ENCODE results near the gene PREX1.

Gene PREX1

DNA sequence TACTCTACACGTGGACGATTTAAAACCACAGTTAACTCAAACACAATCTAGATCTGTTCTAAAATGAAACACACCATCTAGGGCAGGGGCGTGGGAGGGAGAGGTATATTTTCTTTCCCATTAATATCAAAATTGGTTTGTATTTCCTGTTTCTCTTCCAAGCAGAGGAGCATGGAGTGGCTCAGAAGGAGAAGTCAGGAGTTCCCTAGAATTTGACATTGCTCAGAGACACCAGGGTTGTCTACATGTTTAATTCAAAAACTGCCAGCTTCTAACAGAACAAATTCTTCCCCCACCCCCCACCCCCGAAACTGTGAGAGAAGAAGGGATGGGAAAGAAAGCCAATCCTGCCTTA, 2.3 kb downstream of the PREX1 start:
- TF ChIP-seq Cebpa-rat (IDR thresholded peaks at IDR 0.05), result no peak
- Histone ChIP-seq H3K4me1 (peaks cover 62 to 80% (median 72%) of the 10 kb centered on the region in 10 experiments), H3K4me2 (peak overlapping the region in 7 of 11 experiments; percentile 76 to 96 (median 94); a peak in 13 of 22 replicates), H4K20me1 (peaks cover 0 to 56% (median 23%) of the 10 kb centered on the region in 11 experiments; a peak in 14 of 22 replicates), H3K27me3 (peaks cover 0 to 56% (median 46%) of the 10 kb centered on the region in 11 experiments; a peak in 18 of 22 replicates), H3K27ac (peak overlapping the region in 3 of 11 experiments; percentile 13 to 88 (median 76); a peak in 4 of 22 replicates), H3K9me3 (replicated peaks in 1 of 11) (no peaks in the 10 kb centered on the region), H3K9ac (peak overlapping the region in 4 of 11 experiments; percentile 82 to 98 (median 92); a peak in 9 of 22 replicates), H3K4me3 (peak overlapping the region in 6 of 10 experiments; percentile 78 to 98 (median 94); a peak in 10 of 20 replicates), H3K36me3 (peaks cover 0 to 23% (median 0%) of the 10 kb centered on the region in 11 experiments; a peak in 6 of 22 replicates)

DNA sequence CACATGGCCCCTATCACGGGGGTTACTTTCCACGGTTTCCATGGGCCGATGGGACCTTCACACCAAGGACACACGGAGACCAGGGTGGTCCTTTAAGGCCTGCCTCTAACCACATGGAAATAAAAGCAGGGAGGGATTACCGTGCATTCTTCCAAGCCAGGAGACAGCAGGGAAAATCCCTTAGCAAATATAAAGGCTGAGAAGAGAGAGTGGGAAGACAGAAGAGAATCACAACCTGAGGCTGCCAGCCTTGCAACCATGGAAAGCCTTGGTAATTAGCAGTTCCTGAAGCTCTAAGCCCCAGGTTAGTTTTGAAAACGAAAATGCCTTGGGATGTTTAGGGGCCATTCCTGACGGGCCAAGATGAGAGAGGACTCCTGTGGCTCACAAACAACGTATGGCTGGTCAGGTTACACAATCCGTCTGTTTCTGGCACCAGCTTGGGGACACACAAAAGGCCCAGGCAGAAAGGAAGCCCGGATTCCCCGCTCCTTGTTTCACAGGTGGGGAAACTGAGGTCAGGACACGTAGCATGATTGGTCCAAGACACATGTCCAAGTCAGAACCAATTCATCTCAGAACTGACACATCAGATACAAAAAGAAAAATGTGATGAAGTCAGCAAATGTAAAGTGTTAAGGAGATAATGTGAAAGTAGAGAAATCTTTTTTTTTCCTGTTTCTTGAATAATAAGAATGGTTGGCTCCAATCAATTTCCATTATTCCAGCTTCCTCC, 2.8 kb downstream of the PREX1 start:
- no peak for TF ChIP-seq Cebpa-rat (IDR thresholded peaks at IDR 0.05)
- Histone ChIP-seq H4K20me1 (peaks cover 0 to 61% (median 23%) of the 10 kb centered on the region in 11 experiments; a peak in 16 of 22 replicates), H3K27ac (peak overlapping the region in 4 of 11 experiments; percentile 14 to 78 (median 70); a peak in 7 of 22 replicates), H3K4me2 (peak overlapping the region; percentile 76 to 96 (median 86); a peak in 20 of 22 replicates), H3K27me3 (peaks cover 0 to 56% (median 46%) of the 10 kb centered on the region in 11 experiments; a peak in 18 of 22 replicates), H3K9ac (peak overlapping the region in 5 of 11 experiments; percentile 12 to 98 (median 87); a peak in 6 of 22 replicates), H3K36me3 (peaks cover 0 to 28% (median 0%) of the 10 kb centered on the region in 11 experiments; a peak in 6 of 22 replicates), H3K4me3 (peak overlapping the region in 5 of 10 experiments; percentile 79 to 98 (median 97); a peak in 8 of 20 replicates), H3K4me1 (peaks cover 67 to 84% (median 75%) of the 10 kb centered on the region in 10 experiments), H3K9me3 (replicated peaks in 1 of 11) (no peaks in the 10 kb centered on the region)

GRCh38 chr20:48823960-48824498, 3.8 kb downstream of the PREX1 start:
- peak overlapping the region in 5 of 10 experiments; percentile 18 to 98 (median 97); a peak in 7 of 20 replicates for H3K4me3 ChIP-seq
- peaks cover 71 to 91% (median 83%) of the 10 kb centered on the region in 10 experiments for H3K4me1 ChIP-seq
- H3K9ac ChIP-seq, result peak overlapping the region in 6 of 11 experiments; percentile 23 to 98 (median 66); a peak in 9 of 22 replicates

DNA sequence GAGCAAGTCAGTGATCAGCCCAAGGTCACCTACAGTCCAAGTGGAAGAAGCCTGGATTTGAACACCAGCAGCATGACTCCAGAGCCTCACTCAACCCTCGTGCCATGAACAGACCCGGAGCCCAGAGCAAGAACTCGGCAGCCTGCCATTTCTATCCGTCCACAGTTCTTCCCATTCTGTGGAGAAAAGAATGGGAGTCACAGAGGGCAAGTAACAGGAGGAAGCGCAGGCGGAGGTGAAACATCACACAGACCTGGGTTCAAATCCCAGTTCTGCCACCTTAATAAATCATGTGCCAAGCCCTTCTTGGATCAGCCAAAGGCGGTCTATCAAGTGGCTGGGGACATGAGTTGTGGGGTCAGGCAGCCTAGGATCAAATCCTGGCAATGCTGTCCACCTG, 4.3 kb downstream of the PREX1 start:
- peak overlapping the region in 5 of 10 experiments; percentile 41 to 98 (median 97); a peak in 9 of 20 replicates for H3K4me3 ChIP-seq
- H3K4me2 ChIP-seq, result peak overlapping the region; percentile 76 to 96 (median 86)
- TF ChIP-seq Cebpa-rat (IDR thresholded peaks at IDR 0.05), result no peak
- H4K20me1 ChIP-seq, result peaks cover 0 to 76% (median 23%) of the 10 kb centered on the region in 11 experiments; a peak in 16 of 22 replicates
- H3K4me1 ChIP-seq, result peaks cover 71 to 91% (median 84%) of the 10 kb centered on the region in 10 experiments
- peaks cover 0 to 42% (median 0%) of the 10 kb centered on the region in 11 experiments; a peak in 7 of 22 replicates for H3K36me3 ChIP-seq
- H3K9me3 ChIP-seq (replicated peaks in 1 of 11), result no peaks in the 10 kb centered on the region
- peaks cover 0 to 50% (median 41%) of the 10 kb centered on the region in 11 experiments; a peak in 18 of 22 replicates for H3K27me3 ChIP-seq
- peak overlapping the region in 8 of 11 experiments; percentile 7 to 78 (median 61); a peak in 13 of 22 replicates for H3K27ac ChIP-seq
- peak overlapping the region in 6 of 11 experiments; percentile 47 to 98 (median 66); a peak in 9 of 22 replicates for H3K9ac ChIP-seq

More at GRCh38 chr20:48823960-48824498, 3.8 kb downstream of the PREX1 start:
- Histone ChIP-seq H3K27ac (peak overlapping the region in 6 of 11 experiments; percentile 8 to 78 (median 68); a peak in 12 of 22 replicates), H3K9me3 (replicated peaks in 1 of 11) (no peaks in the 10 kb centered on the region), H3K4me2 (peak overlapping the region; percentile 76 to 96 (median 86)), H3K27me3 (peaks cover 0 to 55% (median 45%) of the 10 kb centered on the region in 11 experiments; a peak in 18 of 22 replicates), H4K20me1 (peaks cover 0 to 71% (median 23%) of the 10 kb centered on the region in 11 experiments; a peak in 16 of 22 replicates), H3K36me3 (peaks cover 0 to 38% (median 0%) of the 10 kb centered on the region in 11 experiments; a peak in 7 of 22 replicates)
- no peak for TF ChIP-seq Cebpa-rat (IDR thresholded peaks at IDR 0.05)

GRCh38 chr20:48822879-48823385, 4.9 kb downstream of the PREX1 start:
- peaks cover 0 to 45% (median 36%) of the 10 kb centered on the region in 11 experiments; a peak in 18 of 22 replicates for H3K27me3 ChIP-seq
- H4K20me1 ChIP-seq, result peaks cover 0 to 82% (median 23%) of the 10 kb centered on the region in 11 experiments; a peak in 16 of 22 replicates
- peak overlapping the region in 5 of 10 experiments; percentile 41 to 98 (median 97); a peak in 10 of 20 replicates for H3K4me3 ChIP-seq
- H3K9ac ChIP-seq, result peak overlapping the region in 10 of 11 experiments; percentile 13 to 87 (median 50); a peak in 14 of 22 replicates
- peaks cover 75 to 93% (median 87%) of the 10 kb centered on the region in 10 experiments for H3K4me1 ChIP-seq
- H3K36me3 ChIP-seq, result peaks cover 0 to 42% (median 0%) of the 10 kb centered on the region in 11 experiments; a peak in 7 of 22 replicates
- H3K9me3 ChIP-seq (replicated peaks in 1 of 11), result no peaks in the 10 kb centered on the region
- peak overlapping the region; percentile 76 to 96 (median 86) for H3K4me2 ChIP-seq
- H3K27ac ChIP-seq, result peak overlapping the region in 10 of 11 experiments; percentile 4 to 78 (median 61); a peak in 17 of 22 replicates
- no peak for TF ChIP-seq Cebpa-rat (IDR thresholded peaks at IDR 0.05)

DNA sequence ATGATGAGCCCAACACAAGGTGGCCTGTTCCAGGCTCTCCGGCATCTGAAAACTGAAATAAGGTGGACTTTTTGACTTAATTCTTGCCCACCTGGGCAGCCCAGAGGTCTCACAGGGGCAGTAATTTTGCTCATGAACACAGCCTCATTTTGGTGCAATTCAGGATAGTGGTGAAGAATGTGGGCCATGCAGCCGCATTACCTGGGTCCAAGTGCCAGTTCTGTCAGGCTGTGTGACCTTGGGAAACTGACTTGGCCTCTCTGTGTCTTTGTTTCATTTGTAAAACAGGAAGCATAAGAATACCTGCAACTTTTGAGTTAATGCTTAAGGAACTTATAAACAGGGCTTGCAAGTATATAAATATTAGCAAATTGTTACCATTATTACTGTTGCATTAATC, 5.6 kb downstream of the PREX1 start:
- Histone ChIP-seq H4K20me1 (peaks cover 0 to 89% (median 21%) of the 10 kb centered on the region in 11 experiments; a peak in 16 of 22 replicates), H3K4me1 (peaks cover 82 to 100% (median 93%) of the 10 kb centered on the region in 10 experiments), H3K9ac (peak overlapping the region in 6 of 11 experiments; percentile 17 to 70 (median 34); a peak in 9 of 22 replicates), H3K27me3 (peaks cover 0 to 39% (median 30%) of the 10 kb centered on the region in 11 experiments; a peak in 18 of 22 replicates), H3K36me3 (peaks cover 0 to 47% (median 0%) of the 10 kb centered on the region in 11 experiments; a peak in 7 of 22 replicates), H3K27ac (peak overlapping the region in 7 of 11 experiments; percentile 48 to 78 (median 68); a peak in 13 of 22 replicates), H3K9me3 (replicated peaks in 1 of 11) (no peaks in the 10 kb centered on the region), H3K4me3 (peak overlapping the region in 1 of 10 experiments; percentile 98; a peak in 2 of 20 replicates), H3K4me2 (peak overlapping the region; percentile 76 to 96 (median 86))
- no peak for TF ChIP-seq Cebpa-rat (IDR thresholded peaks at IDR 0.05)

DNA sequence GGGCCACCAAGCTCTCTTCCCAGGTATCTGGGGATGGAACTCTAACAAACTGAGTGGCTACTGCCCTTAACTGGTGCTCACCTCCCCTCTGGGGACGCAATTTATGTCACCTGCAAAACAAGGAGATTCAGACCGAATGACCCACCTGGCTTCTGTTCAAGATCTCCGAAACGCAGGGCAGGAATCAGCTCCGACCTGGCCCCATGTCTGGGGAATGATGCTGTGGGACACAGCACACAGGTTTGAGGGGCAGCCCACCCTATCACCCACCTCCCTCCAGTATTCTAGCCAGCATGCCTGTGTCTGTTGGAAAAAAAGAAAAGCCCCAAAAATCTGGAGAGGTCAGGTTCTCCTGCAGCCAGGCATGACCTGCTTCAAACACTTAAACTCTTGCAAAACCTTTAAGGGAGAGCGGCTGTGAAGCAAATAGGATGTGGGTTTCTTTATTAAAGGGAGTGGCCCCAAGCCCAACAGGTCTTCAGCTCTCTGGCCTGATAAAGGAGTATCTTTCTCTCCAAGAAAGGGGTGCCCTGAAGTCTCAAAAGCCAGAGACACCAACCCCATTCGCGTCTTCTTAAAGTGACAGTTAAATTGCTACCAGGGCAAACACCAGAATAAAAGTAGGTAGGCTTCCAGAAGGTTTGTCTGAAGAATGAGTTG, 6.4 kb downstream of the PREX1 start:
- peak overlapping the region in 4 of 10 experiments; percentile 2 to 32 (median 20); a peak in 3 of 20 replicates for H3K4me3 ChIP-seq
- peak overlapping the region in 9 of 11 experiments; percentile 6 to 70 (median 40); a peak in 16 of 22 replicates for H3K9ac ChIP-seq
- H4K20me1 ChIP-seq, result peaks cover 0 to 97% (median 13%) of the 10 kb centered on the region in 11 experiments; a peak in 16 of 22 replicates
- H3K4me1 ChIP-seq, result peaks cover 88 to 100% (median 97%) of the 10 kb centered on the region in 10 experiments
- H3K4me2 ChIP-seq, result peak overlapping the region; percentile 76 to 96 (median 86)
- H3K36me3 ChIP-seq, result peaks cover 0 to 55% (median 0%) of the 10 kb centered on the region in 11 experiments; a peak in 7 of 22 replicates
- peak in 4 of 11 experiments; percentile 24 to 43 (median 41); a peak in 3 of 22 replicates for TF ChIP-seq Cebpa-rat (IDR thresholded peaks at IDR 0.05)
- no peaks in the 10 kb centered on the region for H3K9me3 ChIP-seq (replicated peaks in 1 of 11)
- H3K27me3 ChIP-seq, result peaks cover 0 to 31% (median 22%) of the 10 kb centered on the region in 11 experiments; a peak in 18 of 22 replicates
- H3K27ac ChIP-seq, result peak overlapping the region in 7 of 11 experiments; percentile 48 to 78 (median 68); a peak in 14 of 22 replicates
